Keratinocyte (primary cell): ENCODE measurements around the gene OR10AG1. TPM values are rescaled to one million over a fixed set of nuclear protein-coding genes. Genes with fewer than 3 reads are reported as not detected.

Experiments
- DNase-seq: peaks from one replicate; pipeline ENCODE4 v3.0.0-alpha.2; 2011; ENCODE audit warnings: low read depth, missing footprints, low spot score
- FAIRE-seq: peaks from 2 replicates; lab custom pipeline; 2011; peaks lifted over from hg19 to GRCh38; lab: Jason Lieb, UNC
- H2AFZ ChIP-seq: 2 replicates; pipeline ENCODE4 v1.6.0; 2012; ENCODE audit warnings: low read length, control low read depth, inconsistent platforms; ENCODE audit not compliant: control insufficient read depth
- H3K27ac ChIP-seq: 2 replicates; pipeline ENCODE4 v1.5.1; 2011; ENCODE audit warnings: low read length; ENCODE audit not compliant: control insufficient read depth, insufficient read depth
- H3K27me3 ChIP-seq: 3 replicates; pipeline ENCODE4 v1.6.0; 2011; ENCODE audit warnings: low read length; ENCODE audit not compliant: control insufficient read depth, insufficient read depth; ENCODE audit errors: extremely low read depth
- H3K36me3 ChIP-seq, 2 experiments: 2 replicates in 1 of 2; 3 replicates in 1 of 2; pipeline ENCODE4 v1.5.1; 2011; ENCODE audit warnings: low read length in 2 of 2, mild to moderate bottlenecking in 1 of 2; ENCODE audit not compliant: control insufficient read depth in 2 of 2, insufficient read depth in 2 of 2; ENCODE audit errors: extremely low read depth in 1 of 2
- H3K4me1 ChIP-seq: 3 replicates; pipeline ENCODE4 v1.5.1; 2011; ENCODE audit warnings: low read length; ENCODE audit not compliant: control insufficient read depth, insufficient read depth; ENCODE audit errors: extremely low read depth
- H3K4me2 ChIP-seq: 3 replicates; pipeline ENCODE4 v1.6.0; 2011; ENCODE audit warnings: low read depth, low read length; ENCODE audit not compliant: control insufficient read depth, insufficient read depth; ENCODE audit errors: extremely low read depth
- H3K4me3 ChIP-seq, 3 experiments: fragments of 200-600 bp in 1 of 3; sonication (generic) in 1 of 3; 2 replicates in 2 of 3; 3 replicates in 1 of 3; pipeline ENCODE4 v1.5.1; 2011 to 2016; ENCODE audit warnings: low read length in 3 of 3, mild to moderate bottlenecking in 3 of 3, control low read depth in 2 of 3, inconsistent platforms in 1 of 3, low read depth in 1 of 3, mixed read lengths in 1 of 3, mixed run types in 1 of 3, moderate library complexity in 1 of 3; ENCODE audit not compliant: control insufficient read depth in 2 of 3, insufficient read depth in 2 of 3; ENCODE audit errors: extremely low read depth in 1 of 3
- H3K79me2 ChIP-seq: 2 replicates; pipeline ENCODE4 v1.6.0; 2012; ENCODE audit warnings: low read length; ENCODE audit not compliant: control insufficient read depth, insufficient read depth
- H3K9ac ChIP-seq: 3 replicates; pipeline ENCODE4 v1.6.0; 2011; ENCODE audit warnings: low read length; ENCODE audit not compliant: control insufficient read depth, insufficient read depth; ENCODE audit errors: extremely low read depth
- H3K9me1 ChIP-seq: 3 replicates; pipeline ENCODE4 v1.6.0; 2011; ENCODE audit warnings: low read length; ENCODE audit not compliant: control insufficient read depth, insufficient read depth; ENCODE audit errors: extremely low read depth
- H3K9me3 ChIP-seq: 2 replicates; pipeline ENCODE4 v1.5.1; 2012; ENCODE audit warnings: low read depth, low read length; ENCODE audit not compliant: control insufficient read depth
- H4K20me1 ChIP-seq: 3 replicates; pipeline ENCODE4 v1.6.0; 2011; ENCODE audit warnings: low read length; ENCODE audit not compliant: control insufficient read depth, insufficient read depth; ENCODE audit errors: extremely low read depth
- CTCF ChIP-seq, 3 experiments: IDR thresholded peaks in 1 of 3; conservative IDR thresholded peaks in 1 of 3; optimal IDR thresholded peaks in 1 of 3; 2 replicates in 2 of 3; 3 replicates in 1 of 3; pipeline versions ENCODE3 to v1.5.1; 2011; ENCODE audit warnings: low read length in 3 of 3, mild to moderate bottlenecking in 3 of 3, moderate library complexity in 2 of 3, control low read depth in 1 of 3, inconsistent platforms in 1 of 3; ENCODE audit not compliant: insufficient read depth in 2 of 3; ENCODE audit errors: extremely low read depth in 1 of 3
- EZH2 ChIP-seq: IDR thresholded peaks from one replicate; pipeline ENCODE4 v1.6.1; 2012; ENCODE audit warnings: inconsistent platforms, mild to moderate bottlenecking, low read length, moderate library complexity
- dilution Hi-C: fragments of 300-500 bp; cut with MboI; formaldehyde crosslinking; loops from one replicate; pipeline ENCODE4 v1.7.0; 2020; ENCODE audit warnings: low sequenced_read_pairs; ENCODE audit not compliant: extremely low pct_ligation_motif_present
- polyA plus RNA-seq, 5 experiments: library from polyadenylated mRNA; depleted of rRNA in 3 of 5; stranded (reverse) in 3 of 5; stranded (forward) in 1 of 5; unstranded in 1 of 5; fragments of >200 nt; gene quantifications; 1 replicate in 1 of 5; 2 replicates in 3 of 5; 3 replicates in 1 of 5; pipeline versions ENCODE4 v1.2.1 to v1.2.3, GENCODE V29; 2011 to 2012; ENCODE audit warnings: missing spikeins in 2 of 5, low read depth in 1 of 5, low replicate concordance in 1 of 5

OR10AG1 gene
- polyA plus RNA-seq, 1 donor (not counting 4 experiments of a cell fraction or from before 2014, with no cell fraction given): not detected

- no peak overlapping the region for H3K4me2 ChIP-seq
- H3K27ac ChIP-seq: no peak overlapping the region
- dilution Hi-C loops: no loop called here
- no peak overlapping the region for H2AFZ ChIP-seq
- H3K9me3 ChIP-seq: peaks cover 1% of the 10 kb centered on the region
- H3K79me2 ChIP-seq: no peaks in the 10 kb centered on the region
- no peak overlapping the region for H3K9ac ChIP-seq
- H3K4me3 ChIP-seq: no peak overlapping the region
- H3K4me1 ChIP-seq: no peaks in the 10 kb centered on the region
- H3K27me3 ChIP-seq: no peaks in the 10 kb centered on the region
- no peaks in the 10 kb centered on the region for H4K20me1 ChIP-seq
- FAIRE-seq (no peak), DNase-seq (no peak)
- H3K36me3 ChIP-seq: no peaks in the 10 kb centered on the region
- TF ChIP-seq EZH2 (no peak), CTCF (optimal IDR thresholded peaks at IDR 0.05 in 1 of 3, IDR thresholded peaks at IDR 0.05 in 1 of 3, conservative IDR thresholded peaks at IDR 0.05 in 1 of 3; ENCODE audit: extremely low read depth in 1 of 3, insufficient read depth in 2 of 3, low read length in 3 of 3) (no peak)
- H3K9me1 ChIP-seq: no peaks in the 10 kb centered on the region
Observed at GRCh38 chr11:55966391-55966790, 3.4 kb downstream of the OR10AG1 start.

GRCh38 chr11:55956521-55956920, 13.2 kb downstream of the OR10AG1 start:
- no peak overlapping the region for H3K27ac ChIP-seq

More at GRCh38 chr11:55956521-55956920, 13.2 kb downstream of the OR10AG1 start:
- dilution Hi-C loops: no loop called here
- Histone ChIP-seq H3K79me2 (no peaks in the 10 kb centered on the region), H3K4me1 (no peaks in the 10 kb centered on the region), H3K4me3 (no peak overlapping the region), H3K9ac (no peak overlapping the region), H3K9me1 (no peaks in the 10 kb centered on the region), H3K4me2 (no peak overlapping the region), H3K27me3 (no peaks in the 10 kb centered on the region), H3K36me3 (no peaks in the 10 kb centered on the region), H2AFZ (no peak overlapping the region), H4K20me1 (no peaks in the 10 kb centered on the region), H3K9me3 (no peaks in the 10 kb centered on the region)
- DNase-seq (no peak), FAIRE-seq (no peak)
- TF ChIP-seq EZH2 (no peak), CTCF (optimal IDR thresholded peaks at IDR 0.05 in 1 of 3, IDR thresholded peaks at IDR 0.05 in 1 of 3, conservative IDR thresholded peaks at IDR 0.05 in 1 of 3; ENCODE audit: extremely low read depth in 1 of 3, insufficient read depth in 2 of 3, low read length in 3 of 3) (no peak)
